HUES48 (cell line): ENCODE measurements around the gene MOB1B.
A peak's percentile ranks its signal among the peaks of the same experiment; 100 is the strongest.

Source experiments
- H3K27ac ChIP-seq: one replicate; pipeline ENCODE4 v1.7.0; 2013; ENCODE audit warnings: low read depth, low read length, inconsistent platforms
- H3K27me3 ChIP-seq: 2 replicates; pipeline ENCODE4 v1.6.1; 2013; ENCODE audit warnings: mild to moderate bottlenecking, low read length; ENCODE audit not compliant: control insufficient read depth, insufficient read depth
- H3K36me3 ChIP-seq: 2 replicates; pipeline ENCODE4 v1.6.1; 2013; ENCODE audit warnings: low read length; ENCODE audit not compliant: control insufficient read depth, insufficient read depth
- H3K4me1 ChIP-seq: 2 replicates; pipeline ENCODE4 v1.6.1; 2013; ENCODE audit warnings: mild to moderate bottlenecking, low read length; ENCODE audit not compliant: control insufficient read depth, insufficient read depth
- H3K4me3 ChIP-seq: 2 replicates; pipeline ENCODE4 v1.5.1; 2013; ENCODE audit warnings: mild to moderate bottlenecking, low read depth, low read length
- H3K9ac ChIP-seq: 2 replicates; pipeline ENCODE4 v1.6.1; 2013; ENCODE audit warnings: mild to moderate bottlenecking, low read depth, low read length, moderate library complexity
- H3K9me3 ChIP-seq: 2 replicates; pipeline ENCODE4 v1.6.1; 2013; ENCODE audit warnings: low read length; ENCODE audit not compliant: control insufficient read depth, insufficient read depth

Gene MOB1B

DNA sequence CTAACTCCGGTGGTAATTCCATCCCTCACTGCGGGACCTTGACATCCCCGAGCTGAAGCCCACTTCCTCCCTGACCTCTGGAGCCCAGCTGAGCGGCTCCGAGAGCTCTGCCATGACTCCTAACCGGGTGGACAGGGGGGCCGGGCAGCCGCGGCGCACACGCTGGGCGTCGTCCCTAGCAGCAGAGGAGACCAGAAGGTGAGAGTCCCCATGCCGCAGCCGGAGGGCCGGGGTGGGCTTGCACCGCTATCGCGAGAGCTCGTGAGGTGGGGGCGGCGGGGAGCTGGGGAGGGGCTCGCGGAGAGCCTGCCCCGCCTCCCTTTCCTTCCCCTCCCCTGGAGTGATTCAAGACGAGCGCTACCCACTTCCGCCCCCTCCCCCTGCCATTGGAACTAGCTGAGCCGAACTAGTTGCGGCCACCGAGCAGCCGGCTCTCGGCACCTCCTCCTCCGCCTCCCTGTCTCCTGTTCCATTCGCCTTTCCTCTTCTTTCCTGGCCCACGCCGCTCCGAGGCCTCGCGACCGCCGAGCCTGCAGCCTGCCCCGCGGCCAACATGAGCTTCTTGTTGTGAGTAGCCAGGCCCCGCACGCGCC is at the start of gene MOB1B:
MOB1B (plus strand) TSS at position 386 of the 593 bp plus-strand sequence; CDS start at position 554, 168 bp downstream.
- H3K27ac ChIP-seq: peak within 1 kb of the TSS; percentile 60

DNA sequence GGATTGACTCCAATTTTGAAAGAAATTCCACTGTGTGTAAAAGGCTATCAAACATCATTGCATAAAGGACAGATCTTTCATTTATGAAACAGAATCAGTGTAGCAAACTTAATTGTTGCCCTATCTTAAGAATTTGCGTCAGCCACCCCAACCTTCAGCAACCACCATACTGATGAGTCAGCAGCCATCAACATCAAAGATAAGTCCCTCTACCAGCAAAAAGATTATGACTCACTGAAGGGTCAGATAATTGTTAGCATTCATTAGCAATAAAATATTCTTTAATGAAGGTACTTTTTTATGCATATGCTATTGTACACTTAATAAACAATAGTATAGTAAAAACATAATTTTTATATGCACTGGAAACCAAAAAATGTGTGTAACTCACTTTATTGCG is 46.7 kb upstream of the MOB1B start:
- no peaks in the 10 kb centered on the region for H3K36me3 ChIP-seq
- H3K4me1 ChIP-seq: peaks cover 8% of the 10 kb centered on the region
- no peak overlapping the region for H3K4me3 ChIP-seq
- H3K9ac ChIP-seq: no peak overlapping the region
- no peaks in the 10 kb centered on the region for H3K27me3 ChIP-seq
- H3K27ac ChIP-seq: no peak overlapping the region
- H3K9me3 ChIP-seq: no peaks in the 10 kb centered on the region

More for the DNA sequence above, at the start of gene MOB1B:
- no peaks in the 10 kb centered on the region for H3K27me3 ChIP-seq
- peaks cover 19% of the 10 kb centered on the region for H3K36me3 ChIP-seq
- no peaks in the 10 kb centered on the region for H3K9me3 ChIP-seq
- H3K4me3 ChIP-seq: peak within 1 kb of the TSS; percentile 92
- peak within 1 kb of the TSS; percentile 40; the same call in 1 of the 2 replicates for H3K9ac ChIP-seq
- H3K4me1 ChIP-seq: peaks cover 11% of the 10 kb centered on the region

DNA sequence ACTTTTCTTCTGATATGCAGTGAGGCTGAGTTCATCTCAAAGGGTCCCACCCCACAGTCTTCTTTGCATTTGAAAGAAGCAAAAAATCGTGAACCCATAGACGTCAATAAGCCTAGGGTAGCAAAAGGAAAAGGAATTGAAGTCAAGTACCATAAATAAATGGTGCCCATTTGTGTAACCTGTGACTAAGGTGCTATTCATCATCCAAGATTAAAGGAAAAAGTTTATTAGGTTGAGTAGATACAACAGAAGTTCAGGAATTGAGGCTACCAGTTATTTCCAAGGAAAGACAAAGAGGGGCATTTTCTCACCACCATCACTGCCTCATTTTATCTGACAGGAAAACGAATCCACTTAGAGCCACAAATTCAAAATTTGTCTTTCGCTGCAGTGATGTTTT is 43.7 kb upstream of the MOB1B start:
- no peaks in the 10 kb centered on the region for H3K36me3 ChIP-seq
- H3K4me1 ChIP-seq: peaks cover 12% of the 10 kb centered on the region
- H3K9ac ChIP-seq: no peak overlapping the region
- H3K27ac ChIP-seq: no peak overlapping the region
- H3K9me3 ChIP-seq: no peaks in the 10 kb centered on the region
- no peak overlapping the region for H3K4me3 ChIP-seq
- H3K27me3 ChIP-seq: no peaks in the 10 kb centered on the region

DNA sequence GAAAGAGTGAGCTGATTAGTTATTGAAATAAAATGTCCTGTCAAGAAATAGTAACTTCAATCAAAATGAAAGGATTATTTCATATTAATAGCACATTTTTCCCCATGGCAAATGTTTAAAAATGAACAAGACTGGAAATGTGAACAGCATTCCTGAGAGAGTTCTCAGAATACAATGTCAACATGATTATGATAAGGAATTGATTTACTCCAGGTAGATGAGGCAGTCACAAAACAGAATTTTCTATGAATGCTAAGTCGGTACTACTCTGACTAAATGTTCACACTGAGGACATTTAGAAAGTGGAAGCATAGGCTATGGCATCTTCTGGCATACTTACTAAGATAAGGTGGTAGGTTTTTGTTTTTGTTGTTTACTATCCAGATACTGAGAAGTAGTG is 43.1 kb upstream of the MOB1B start:
- H3K4me1 ChIP-seq: peaks cover 12% of the 10 kb centered on the region
- H3K36me3 ChIP-seq: no peaks in the 10 kb centered on the region
- H3K27me3 ChIP-seq: no peaks in the 10 kb centered on the region
- no peaks in the 10 kb centered on the region for H3K9me3 ChIP-seq
- no peak overlapping the region for H3K9ac ChIP-seq
- H3K27ac ChIP-seq: no peak overlapping the region
- H3K4me3 ChIP-seq: no peak overlapping the region

DNA sequence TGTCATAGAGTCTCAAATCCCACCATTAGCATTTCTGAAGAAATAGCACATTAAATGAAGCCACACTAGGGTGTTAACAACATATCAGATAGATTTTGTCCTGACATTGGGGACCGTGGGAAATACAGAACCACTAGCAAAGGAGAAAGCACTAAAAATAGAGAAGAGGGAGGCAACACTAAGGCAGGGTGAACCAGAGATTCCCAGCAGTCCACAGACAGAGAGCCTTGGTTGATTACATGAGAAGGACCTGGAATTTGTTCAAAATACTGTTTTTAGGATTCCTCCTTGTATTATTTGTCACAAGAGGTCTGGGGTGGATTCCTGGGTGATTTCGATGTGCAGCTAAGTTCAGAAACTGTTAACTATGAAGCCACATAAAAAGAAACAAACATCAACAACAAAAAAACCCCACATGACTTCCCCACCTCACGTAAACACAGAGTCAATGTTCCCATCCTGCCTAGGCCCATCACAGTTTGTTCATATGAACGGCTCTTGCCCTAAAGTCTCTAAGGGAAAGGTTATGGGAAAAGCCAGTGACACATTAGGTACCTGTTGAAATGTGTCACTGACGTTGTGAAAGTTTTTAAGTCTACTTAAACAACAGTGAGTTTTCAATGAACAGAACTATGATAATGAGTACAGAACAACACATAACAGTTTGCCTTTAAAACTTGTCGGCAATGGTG is 38.9 kb upstream of the MOB1B start:
- Histone ChIP-seq H3K9me3 (no peaks in the 10 kb centered on the region), H3K27me3 (no peaks in the 10 kb centered on the region), H3K36me3 (no peaks in the 10 kb centered on the region), H3K9ac (no peak overlapping the region), H3K4me3 (no peak overlapping the region), H3K4me1 (peaks cover 13% of the 10 kb centered on the region), H3K27ac (no peak overlapping the region)

DNA sequence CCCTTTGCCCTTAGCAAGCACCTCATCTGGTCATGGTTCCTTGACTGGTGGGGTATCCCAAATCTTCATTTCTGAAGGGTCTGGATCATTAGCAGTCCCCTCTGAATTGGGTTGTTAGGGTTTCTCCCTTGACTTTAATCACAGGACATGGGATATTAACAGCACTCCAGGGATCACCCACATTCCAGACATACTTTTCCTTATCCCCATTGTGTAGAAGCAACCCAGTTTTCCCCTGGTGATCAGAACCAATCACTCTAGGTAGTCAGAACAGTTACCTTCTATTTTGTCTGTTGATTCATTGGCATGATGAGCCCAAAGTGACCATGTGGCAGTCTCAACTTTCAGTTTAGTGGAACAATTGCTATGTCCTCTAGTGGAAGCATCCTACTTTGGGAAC is 33.4 kb upstream of the MOB1B start:
- H3K4me3 ChIP-seq: no peak overlapping the region
- peaks cover 10% of the 10 kb centered on the region for H3K4me1 ChIP-seq
- H3K9me3 ChIP-seq: no peaks in the 10 kb centered on the region
- no peaks in the 10 kb centered on the region for H3K27me3 ChIP-seq
- H3K27ac ChIP-seq: peak overlapping the region; percentile 31
- no peak overlapping the region for H3K9ac ChIP-seq
- no peaks in the 10 kb centered on the region for H3K36me3 ChIP-seq

DNA sequence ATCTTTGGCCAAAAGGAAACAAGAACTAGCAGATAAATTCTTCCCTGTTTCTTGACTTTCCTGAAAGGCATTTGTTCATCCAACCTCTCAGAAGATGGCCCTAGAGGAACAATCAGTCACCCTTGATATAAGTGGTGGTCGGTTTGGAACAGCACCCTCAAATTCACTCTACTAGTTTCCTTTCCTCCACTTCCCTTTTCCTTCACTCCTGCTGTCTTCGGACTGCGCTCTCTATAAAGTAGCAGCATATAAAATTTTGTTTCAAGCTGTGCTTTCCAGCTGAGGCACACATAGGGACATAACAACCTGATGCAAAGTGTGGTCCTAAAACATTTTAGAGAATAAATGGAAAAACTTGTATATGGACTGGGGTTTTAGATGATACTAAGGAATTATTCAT is 29.0 kb upstream of the MOB1B start:
- H3K36me3 ChIP-seq: no peaks in the 10 kb centered on the region
- no peaks in the 10 kb centered on the region for H3K27me3 ChIP-seq
- peaks cover 4% of the 10 kb centered on the region for H3K4me1 ChIP-seq
- no peak overlapping the region for H3K27ac ChIP-seq
- H3K9me3 ChIP-seq: no peaks in the 10 kb centered on the region
- H3K4me3 ChIP-seq: no peak overlapping the region
- no peak overlapping the region for H3K9ac ChIP-seq

DNA sequence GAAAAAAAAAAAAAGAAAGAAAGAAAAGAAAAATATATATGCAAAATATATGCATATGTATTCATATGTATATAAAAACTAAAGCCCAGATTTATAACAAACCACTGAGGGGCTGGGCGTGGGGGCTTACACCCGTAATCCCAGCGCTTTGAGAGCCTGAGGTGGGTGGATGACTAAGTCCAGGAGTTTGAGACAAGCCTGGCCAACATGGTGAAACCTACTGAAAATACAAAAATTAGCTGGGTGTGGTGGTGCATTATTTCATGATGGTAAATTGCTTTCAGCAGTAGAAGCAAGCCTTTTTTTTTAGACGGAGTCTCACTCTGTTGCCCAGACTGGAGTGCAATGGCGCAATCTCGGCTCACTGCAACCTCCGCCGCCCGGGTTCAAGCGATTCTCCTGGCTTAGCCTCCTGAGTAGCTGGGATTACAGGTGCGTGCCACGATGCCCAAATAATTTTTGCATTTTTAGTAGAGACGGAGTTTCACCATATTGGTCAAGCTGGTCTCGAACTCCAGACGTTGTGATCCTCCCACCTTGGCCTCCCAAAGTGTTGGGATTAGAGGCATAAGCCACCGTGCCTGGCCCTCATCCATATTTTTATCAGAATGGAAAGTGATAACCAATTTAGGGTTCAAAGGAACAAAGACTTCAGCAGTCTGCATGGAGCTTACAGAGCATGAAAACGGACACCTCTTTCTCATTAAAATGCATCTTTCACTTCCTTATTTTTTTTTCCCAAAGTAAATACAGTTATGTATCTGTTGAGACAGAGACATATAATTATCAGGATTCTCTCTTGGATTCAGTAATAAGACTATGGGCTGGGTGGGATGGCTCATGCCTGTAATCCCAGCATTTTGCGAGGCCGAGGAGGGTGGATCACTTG is 27.7 kb upstream of the MOB1B start:
- H3K9ac ChIP-seq: no peak overlapping the region
- no peaks in the 10 kb centered on the region for H3K9me3 ChIP-seq
- H3K27ac ChIP-seq: no peak overlapping the region
- no peaks in the 10 kb centered on the region for H3K4me1 ChIP-seq
- no peak overlapping the region for H3K4me3 ChIP-seq
- no peaks in the 10 kb centered on the region for H3K36me3 ChIP-seq
- no peaks in the 10 kb centered on the region for H3K27me3 ChIP-seq

DNA sequence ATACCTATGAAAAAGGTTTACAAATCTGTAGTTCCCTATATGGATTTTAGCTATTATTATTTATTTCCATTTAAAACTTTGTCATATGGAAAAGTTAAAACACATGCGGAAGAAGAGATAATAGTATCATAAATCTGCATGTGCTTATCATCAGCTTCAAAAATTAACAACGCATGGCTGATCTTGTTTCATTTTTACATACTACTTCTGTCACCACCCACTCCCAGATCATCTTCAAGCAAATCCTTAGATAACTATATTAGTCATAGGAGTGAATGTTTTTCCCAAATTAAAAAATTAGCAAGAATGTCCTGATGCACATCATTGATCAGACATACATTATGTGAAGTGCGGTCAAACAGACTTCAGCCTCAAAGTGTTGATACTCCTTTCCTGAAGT is 24.6 kb upstream of the MOB1B start:
- Histone ChIP-seq H3K4me3 (no peak overlapping the region), H3K4me1 (no peaks in the 10 kb centered on the region), H3K36me3 (no peaks in the 10 kb centered on the region), H3K27ac (no peak overlapping the region), H3K27me3 (no peaks in the 10 kb centered on the region), H3K9me3 (no peaks in the 10 kb centered on the region), H3K9ac (no peak overlapping the region)

DNA sequence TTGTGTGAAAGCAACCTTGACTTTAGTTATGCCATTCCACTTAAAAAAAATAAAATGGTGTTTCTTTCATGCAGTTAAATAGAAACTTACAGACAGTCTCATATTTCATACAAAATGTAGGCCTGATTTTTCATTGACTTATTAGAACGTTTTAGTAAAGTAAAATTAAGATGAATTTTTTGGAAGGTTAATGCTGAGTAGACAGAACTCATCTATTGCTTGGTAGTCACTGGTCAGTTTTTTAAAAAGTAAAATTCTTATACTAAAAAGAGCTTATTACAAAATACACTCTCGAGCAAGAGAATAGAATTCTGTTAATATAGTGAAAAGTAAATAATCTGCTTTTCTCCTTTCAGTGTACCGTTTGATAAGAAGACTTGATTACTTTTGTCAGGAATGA is 21.4 kb upstream of the MOB1B start:
- H3K27me3 ChIP-seq: no peaks in the 10 kb centered on the region
- no peaks in the 10 kb centered on the region for H3K4me1 ChIP-seq
- H3K9ac ChIP-seq: no peak overlapping the region
- H3K36me3 ChIP-seq: no peaks in the 10 kb centered on the region
- H3K4me3 ChIP-seq: no peak overlapping the region
- H3K27ac ChIP-seq: no peak overlapping the region
- H3K9me3 ChIP-seq: no peaks in the 10 kb centered on the region

DNA sequence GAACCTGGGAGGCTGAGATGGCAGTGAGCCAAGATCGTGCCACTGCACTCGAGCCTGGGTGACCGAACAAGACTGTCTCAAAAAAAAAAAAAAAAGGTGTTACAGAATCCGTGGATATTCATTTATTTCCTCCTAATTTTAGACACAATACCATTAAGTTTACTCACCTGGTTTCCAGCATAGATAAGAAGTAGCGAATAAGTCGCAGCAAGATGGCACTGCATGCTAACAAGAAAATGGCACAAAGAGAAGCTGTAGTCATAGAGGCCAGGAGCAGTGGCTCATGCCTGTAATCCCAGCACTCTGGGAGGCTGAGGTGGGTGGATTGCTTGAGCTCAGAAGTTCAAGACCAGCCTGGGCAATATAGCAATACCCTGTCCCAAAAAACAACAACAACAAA is 17.0 kb upstream of the MOB1B start:
- H3K27ac ChIP-seq: no peak overlapping the region
- H3K36me3 ChIP-seq: no peaks in the 10 kb centered on the region
- H3K4me1 ChIP-seq: no peaks in the 10 kb centered on the region
- H3K9me3 ChIP-seq: no peaks in the 10 kb centered on the region
- H3K27me3 ChIP-seq: no peaks in the 10 kb centered on the region
- H3K9ac ChIP-seq: no peak overlapping the region
- H3K4me3 ChIP-seq: no peak overlapping the region
